Central memory CD8-positive, alpha-beta T cell (primary cell): ENCODE measurements around the gene NPTX2.

ENCODE experiments used
- ATAC-seq: fragments of 150-1000 bp; cut with Tn5 transposase; replicated peaks from 2 replicates; pipeline ENCODE4 v1.10.0; 2022; ENCODE audit warnings: mild to moderate bottlenecking, moderate FRiP score, moderate number of reproducible peaks; ENCODE audit not compliant: poor library complexity, severe bottlenecking; ENCODE audit errors: extremely low read depth
- DNase-seq, 2 donors: peaks; one replicate each; pipeline ENCODE4 v3.0.0; 2021; ENCODE audit warnings: low spot score in 2 of 2
- H3K27ac Mint-ChIP-seq: one replicate; pipeline ENCODE4 v1.8.0; 2022; ENCODE audit warnings: low read depth, mild to moderate bottlenecking, moderate library complexity, mixed read lengths
- H3K27me3 Mint-ChIP-seq: one replicate; pipeline ENCODE4 v1.8.0; 2022; ENCODE audit warnings: mixed read lengths
- H3K36me3 Mint-ChIP-seq: one replicate; pipeline ENCODE4 v1.8.0; 2022; ENCODE audit warnings: mild to moderate bottlenecking, moderate library complexity, mixed read lengths; ENCODE audit not compliant: insufficient read depth
- H3K4me1 Mint-ChIP-seq: one replicate; pipeline ENCODE4 v1.8.0; 2022; ENCODE audit warnings: mixed read lengths
- H3K4me3 Mint-ChIP-seq: one replicate; pipeline ENCODE4 v1.8.0; 2022; ENCODE audit warnings: mild to moderate bottlenecking, moderate library complexity, mixed read lengths
- H3K9me3 Mint-ChIP-seq: one replicate; pipeline ENCODE4 v1.8.0; 2022; ENCODE audit warnings: mixed read lengths

NPTX2 gene

GRCh38 chr7:98647326-98647725 lies 30.2 kb downstream of the NPTX2 start:
- Mint-ChIP-seq H3K27me3 (peaks cover 19% of the 10 kb centered on the region), H3K4me1 (no peaks in the 10 kb centered on the region), H3K4me3 (no peak overlapping the region), H3K9me3 (no peaks in the 10 kb centered on the region), H3K27ac (no peak overlapping the region), H3K36me3 (no peaks in the 10 kb centered on the region)
- no peak for ATAC-seq
- no peak for DNase-seq

GRCh38 chr7:98651760-98652159 lies 34.7 kb downstream of the NPTX2 start:
- Mint-ChIP-seq H3K27ac (no peak overlapping the region), H3K27me3 (peaks cover 13% of the 10 kb centered on the region), H3K4me1 (no peaks in the 10 kb centered on the region), H3K36me3 (no peaks in the 10 kb centered on the region), H3K4me3 (no peak overlapping the region), H3K9me3 (no peaks in the 10 kb centered on the region)
- DNase-seq: no peak
- no peak for ATAC-seq

- no peak for DNase-seq
- Mint-ChIP-seq H3K36me3 (no peaks in the 10 kb centered on the region), H3K27ac (no peak overlapping the region), H3K9me3 (no peaks in the 10 kb centered on the region), H3K4me3 (no peak overlapping the region), H3K27me3 (peaks cover 10% of the 10 kb centered on the region), H3K4me1 (no peaks in the 10 kb centered on the region)
- ATAC-seq: no peak
These were observed 36.7 kb downstream of the NPTX2 start for GRCh38 chr7:98653601-98654310.

- no peaks in the 10 kb centered on the region for H3K4me1 Mint-ChIP-seq
- H3K36me3 Mint-ChIP-seq: no peaks in the 10 kb centered on the region
- H3K9me3 Mint-ChIP-seq: no peaks in the 10 kb centered on the region
- no peak overlapping the region for H3K4me3 Mint-ChIP-seq
- DNase-seq (no peak), ATAC-seq (no peak)
- peaks cover 2% of the 10 kb centered on the region for H3K27me3 Mint-ChIP-seq
- no peak overlapping the region for H3K27ac Mint-ChIP-seq
These were observed 37.6 kb downstream of the NPTX2 start for GRCh38 chr7:98654524-98655272.

- no peak for ATAC-seq
- Mint-ChIP-seq H3K27ac (no peak overlapping the region), H3K27me3 (no peaks in the 10 kb centered on the region), H3K36me3 (no peaks in the 10 kb centered on the region), H3K4me3 (no peak overlapping the region), H3K4me1 (no peaks in the 10 kb centered on the region), H3K9me3 (no peaks in the 10 kb centered on the region)
- DNase-seq: no peak
These were observed 38.5 kb downstream of the NPTX2 start for GRCh38 chr7:98655611-98656010.

GRCh38 chr7:98656899-98657298 lies 39.8 kb downstream of the NPTX2 start:
- Mint-ChIP-seq H3K9me3 (no peaks in the 10 kb centered on the region), H3K27ac (no peak overlapping the region), H3K4me1 (no peaks in the 10 kb centered on the region), H3K4me3 (no peak overlapping the region), H3K27me3 (no peaks in the 10 kb centered on the region), H3K36me3 (no peaks in the 10 kb centered on the region)
- no peak for ATAC-seq
- no peak for DNase-seq

GRCh38 chr7:98657736-98658135 lies 40.7 kb downstream of the NPTX2 start:
- Mint-ChIP-seq H3K27ac (no peak overlapping the region), H3K27me3 (no peaks in the 10 kb centered on the region), H3K36me3 (no peaks in the 10 kb centered on the region), H3K4me1 (no peaks in the 10 kb centered on the region), H3K9me3 (no peaks in the 10 kb centered on the region), H3K4me3 (no peak overlapping the region)
- ATAC-seq: no peak
- no peak for DNase-seq

GRCh38 chr7:98659756-98660155 lies 42.7 kb downstream of the NPTX2 start:
- Mint-ChIP-seq H3K27me3 (peaks cover 10% of the 10 kb centered on the region), H3K4me3 (no peak overlapping the region), H3K9me3 (no peaks in the 10 kb centered on the region), H3K4me1 (no peaks in the 10 kb centered on the region), H3K27ac (no peak overlapping the region), H3K36me3 (no peaks in the 10 kb centered on the region)
- ATAC-seq (no peak), DNase-seq (no peak)

- no peaks in the 10 kb centered on the region for H3K36me3 Mint-ChIP-seq
- H3K27ac Mint-ChIP-seq: no peak overlapping the region
- peaks cover 19% of the 10 kb centered on the region for H3K27me3 Mint-ChIP-seq
- H3K9me3 Mint-ChIP-seq: no peaks in the 10 kb centered on the region
- no peaks in the 10 kb centered on the region for H3K4me1 Mint-ChIP-seq
- DNase-seq: no peak
- H3K4me3 Mint-ChIP-seq: no peak overlapping the region
- no peak for ATAC-seq
These were observed 44.5 kb downstream of the NPTX2 start for GRCh38 chr7:98661607-98662006.

- H3K27me3 Mint-ChIP-seq: peaks cover 19% of the 10 kb centered on the region
- no peaks in the 10 kb centered on the region for H3K36me3 Mint-ChIP-seq
- no peak overlapping the region for H3K4me3 Mint-ChIP-seq
- H3K4me1 Mint-ChIP-seq: no peaks in the 10 kb centered on the region
- no peaks in the 10 kb centered on the region for H3K9me3 Mint-ChIP-seq
- no peak for ATAC-seq
- no peak overlapping the region for H3K27ac Mint-ChIP-seq
- DNase-seq: no peak
These were observed 45.2 kb downstream of the NPTX2 start for GRCh38 chr7:98662289-98662688.

- H3K4me1 Mint-ChIP-seq: no peaks in the 10 kb centered on the region
- peaks cover 19% of the 10 kb centered on the region for H3K27me3 Mint-ChIP-seq
- no peaks in the 10 kb centered on the region for H3K36me3 Mint-ChIP-seq
- no peaks in the 10 kb centered on the region for H3K9me3 Mint-ChIP-seq
- no peak overlapping the region for H3K4me3 Mint-ChIP-seq
- ATAC-seq (no peak), DNase-seq (no peak)
- no peak overlapping the region for H3K27ac Mint-ChIP-seq
These were observed 47.8 kb downstream of the NPTX2 start for GRCh38 chr7:98664882-98665281.

- no peaks in the 10 kb centered on the region for H3K36me3 Mint-ChIP-seq
- no peaks in the 10 kb centered on the region for H3K9me3 Mint-ChIP-seq
- H3K4me1 Mint-ChIP-seq: no peaks in the 10 kb centered on the region
- H3K27ac Mint-ChIP-seq: no peak overlapping the region
- DNase-seq (no peak), ATAC-seq (no peak)
- H3K4me3 Mint-ChIP-seq: no peak overlapping the region
- peaks cover 19% of the 10 kb centered on the region for H3K27me3 Mint-ChIP-seq
These were observed 51.2 kb downstream of the NPTX2 start for GRCh38 chr7:98668255-98668654.

GRCh38 chr7:98669329-98670000 lies 52.4 kb downstream of the NPTX2 start:
- H3K27me3 Mint-ChIP-seq: peaks cover 12% of the 10 kb centered on the region
- H3K9me3 Mint-ChIP-seq: no peaks in the 10 kb centered on the region
- ATAC-seq: no peak

More at GRCh38 chr7:98669329-98670000, 52.4 kb downstream of the NPTX2 start:
- Mint-ChIP-seq H3K4me3 (no peak overlapping the region), H3K27ac (no peak overlapping the region), H3K36me3 (no peaks in the 10 kb centered on the region), H3K4me1 (no peaks in the 10 kb centered on the region)
- no peak for DNase-seq
